Measurements from ENCODE around the gene EIF4G2. TPM values are rescaled to one million over a fixed set of nuclear protein-coding genes. Genes with fewer than 3 reads are reported as not detected.

Gene EIF4G2
- total and polyA plus RNA-seq, 10 of the 15 experiments (the other 5 are each of a cell fraction or from before 2014, with no cell fraction given), result 210 to 1,104 (median 713) TPM

DNA sequence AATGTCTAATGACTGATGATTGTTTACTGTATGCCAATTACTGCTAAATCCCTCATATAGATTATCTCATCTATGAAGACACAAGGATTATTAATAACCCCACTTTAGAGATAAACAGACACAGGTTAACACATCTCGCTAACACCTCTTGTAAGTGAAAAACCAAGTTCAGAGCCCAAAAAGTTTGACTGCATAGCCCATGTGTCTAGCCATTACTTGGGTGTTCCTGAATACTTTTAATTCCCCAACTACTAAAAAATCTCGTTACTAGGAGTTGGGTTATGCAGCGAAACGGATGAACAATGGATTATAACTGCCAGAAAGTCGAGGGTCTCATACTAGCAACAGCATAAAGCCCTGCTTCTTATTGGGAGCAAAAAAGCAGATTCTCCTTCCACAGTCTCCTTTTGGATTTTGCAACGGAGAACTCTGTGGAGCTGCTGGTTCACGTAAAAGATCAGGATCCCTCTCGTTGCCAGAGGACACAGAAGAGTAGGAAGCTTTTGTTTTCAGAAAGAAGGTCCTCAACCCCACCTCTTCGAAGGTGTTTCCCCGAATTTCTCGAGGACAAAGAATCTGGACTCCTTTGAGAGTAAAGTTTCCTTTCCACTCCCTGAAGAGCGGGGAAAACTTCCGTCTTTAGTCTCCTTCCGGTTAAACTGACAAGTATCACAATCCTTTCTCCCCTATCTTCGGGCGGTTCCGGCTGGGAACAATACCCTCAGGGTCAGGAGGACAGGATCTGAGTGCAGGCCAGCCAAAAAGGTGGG lies 48.1 kb upstream of the EIF4G2 start:
- H3K4me1 ChIP-seq (ENCODE audit: control insufficient read depth, insufficient read depth, low read length), result no peaks in the 10 kb centered on the region
- ChIA-PET RAD21 (ENCODE audit: unreplicated experiment) (interaction anchor here (1.0 to 3.8 kb wide), 2 partner anchors 47 to 49 kb away, joined by 4 to 32 read pairs; partner anchors contain the start of gene EIF4G2), CTCF (interaction anchor here (1.3 to 1.9 kb wide), 5 partner anchors 8 to 64 kb away, joined by 3 to 15 read pairs (median 4); partner anchors contain the start of gene EIF4G2), SMC1A (ENCODE audit: uncharacterized antibody, unreplicated experiment) (interaction anchor here (0.6 to 3.1 kb wide), 5 partner anchors 8 to 542 kb away, joined by 3 to 31 read pairs (median 3); partner anchors contain the start of gene EIF4G2), POLR2A (interaction anchor here (1.5 to 3.3 kb wide), 2 partner anchors 48 to 106 kb away, joined by 5 to 87 read pairs; partner anchors contain the start of genes CTR9 and EIF4G2)
- FAIRE-seq (no peak), DNase-seq (ENCODE audit: low read depth, low spot score) (peak; percentile 15), ATAC-seq (no peak; the same call in 2 of the 3 replicates)
- no peaks in the 10 kb centered on the region for H3K9me3 ChIP-seq (replicated peaks; ENCODE audit: control insufficient read depth, insufficient read depth, low read length)
- WGBS (ENCODE audit: insufficient coverage, insufficient replicate concordance, low lambda C conversion rate, missing lambda C conversion rate), result under 1% methylated on average over 17 of the region's 17 CpGs
- intact Hi-C loops (cut with micrococcal nuclease; ENCODE audit: unreplicated experiment) (loop anchor here (5.0 to 10.0 kb wide), 3 partner anchors 35 to 988 kb away; partner anchors contain the start of genes CTR9 and USP47), in situ Hi-C loops (cut with MboI) (no loop called here)
- H3K27ac ChIP-seq (ENCODE audit: control insufficient read depth, insufficient read depth), result peak overlapping the region; percentile 87
- 0 out of 2 replicates have a peak, but pooled peaks have one; percentile 29 for TF ChIP-seq TAF1 (IDR thresholded peaks at IDR 0.05; ENCODE audit: borderline replicate concordance, low read depth, low read length)
- TF ChIP-seq, protein P1, sequence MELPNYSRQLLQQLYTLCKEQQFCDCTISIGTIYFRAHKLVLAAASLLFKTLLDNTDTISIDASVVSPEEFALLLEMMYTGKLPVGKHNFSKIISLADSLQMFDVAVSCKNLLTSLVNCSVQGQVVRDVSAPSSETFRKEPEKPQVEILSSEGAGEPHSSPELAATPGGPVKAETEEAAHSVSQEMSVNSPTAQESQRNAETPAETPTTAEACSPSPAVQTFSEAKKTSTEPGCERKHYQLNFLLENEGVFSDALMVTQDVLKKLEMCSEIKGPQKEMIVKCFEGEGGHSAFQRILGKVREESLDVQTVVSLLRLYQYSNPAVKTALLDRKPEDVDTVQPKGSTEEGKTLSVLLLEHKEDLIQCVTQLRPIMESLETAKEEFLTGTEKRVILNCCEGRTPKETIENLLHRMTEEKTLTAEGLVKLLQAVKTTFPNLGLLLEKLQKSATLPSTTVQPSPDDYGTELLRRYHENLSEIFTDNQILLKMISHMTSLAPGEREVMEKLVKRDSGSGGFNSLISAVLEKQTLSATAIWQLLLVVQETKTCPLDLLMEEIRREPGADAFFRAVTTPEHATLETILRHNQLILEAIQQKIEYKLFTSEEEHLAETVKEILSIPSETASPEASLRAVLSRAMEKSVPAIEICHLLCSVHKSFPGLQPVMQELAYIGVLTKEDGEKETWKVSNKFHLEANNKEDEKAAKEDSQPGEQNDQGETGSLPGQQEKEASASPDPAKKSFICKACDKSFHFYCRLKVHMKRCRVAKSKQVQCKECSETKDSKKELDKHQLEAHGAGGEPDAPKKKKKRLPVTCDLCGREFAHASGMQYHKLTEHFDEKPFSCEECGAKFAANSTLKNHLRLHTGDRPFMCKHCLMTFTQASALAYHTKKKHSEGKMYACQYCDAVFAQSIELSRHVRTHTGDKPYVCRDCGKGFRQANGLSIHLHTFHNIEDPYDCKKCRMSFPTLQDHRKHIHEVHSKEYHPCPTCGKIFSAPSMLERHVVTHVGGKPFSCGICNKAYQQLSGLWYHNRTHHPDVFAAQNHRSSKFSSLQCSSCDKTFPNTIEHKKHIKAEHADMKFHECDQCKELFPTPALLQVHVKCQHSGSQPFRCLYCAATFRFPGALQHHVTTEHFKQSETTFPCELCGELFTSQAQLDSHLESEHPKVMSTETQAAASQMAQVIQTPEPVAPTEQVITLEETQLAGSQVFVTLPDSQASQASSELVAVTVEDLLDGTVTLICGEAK (IDR thresholded peaks at IDR 0.05; ENCODE audit: borderline replicate concordance), result no peak
- TF ChIP-seq ZSCAN29 (IDR thresholded peaks at IDR 0.05), result peak; percentile 97
- peak; percentile 21; the same call in 1 of the 2 replicates for TF ChIP-seq SMAD5 (IDR thresholded peaks at IDR 0.05; ENCODE audit: low read depth)
- 0 out of 2 replicates have a peak, but pooled peaks have one; percentile 16 for TF ChIP-seq FOXM1 (IDR thresholded peaks at IDR 0.05; ENCODE audit: low read depth, low read length)
- TF ChIP-seq GABPA (IDR thresholded peaks at IDR 0.05; ENCODE audit: low read depth), result 0 out of 2 replicates have a peak, but pooled peaks have one; percentile 51
- no peak for TF ChIP-seq RELA (IDR thresholded peaks at IDR 0.05; ENCODE audit: borderline replicate concordance, partially characterized antibody)
- peaks cover 51% of the 10 kb centered on the region for H3K79me2 ChIP-seq (ENCODE audit: control insufficient read depth, insufficient read depth, low read length)
- peak overlapping the region; percentile 84 for H2AFZ ChIP-seq (ENCODE audit: control insufficient read depth, low read depth, low read length)
- H3K27me3 ChIP-seq (replicated peaks in 1 of 2; ENCODE audit: control insufficient read depth in 2 of 2, insufficient read depth in 2 of 2, low read length in 1 of 2), result no peaks in the 10 kb centered on the region
- H3K4me2 ChIP-seq (ENCODE audit: control insufficient read depth, insufficient read depth), result peak overlapping the region; percentile 74
- BruUV-seq (replicated peaks), result TSS peak; percentile 56
- peak overlapping the region; percentile 92 for H3K4me3 ChIP-seq
- H3K36me3 ChIP-seq (ENCODE audit: control insufficient read depth in 2 of 2, insufficient read depth in 2 of 2, low read length in 1 of 2), result peaks cover 0 to 22% of the 10 kb centered on the region in 2 experiments; a peak in 3 of 4 replicates
- H4K20me1 ChIP-seq (ENCODE audit: control insufficient read depth, insufficient read depth), result no peaks in the 10 kb centered on the region
- H3K9ac ChIP-seq (ENCODE audit: control insufficient read depth, insufficient read depth, low read length), result peak overlapping the region; percentile 93

Data from GM12878 (cell line).